Measurements from ENCODE around the gene WTAP. TPM values are rescaled to one million over a fixed set of nuclear protein-coding genes. Genes with fewer than 3 reads are reported as not detected.

Gene WTAP
- polyA plus RNA-seq, 10 donors: 61.7 to 91.7 (median 78.9) TPM

- DNase-seq: no peak
Observed at GRCh38 chr6:159800141-159800865, 73.0 kb downstream of the WTAP start, which contains the start of gene PNLDC1. Gene PNLDC1 (plus strand): TSS chr6:159800276. CDS start chr6:159800308, 32 bp downstream.

GRCh38 chr6:159801935-159802334, 74.6 kb downstream of the WTAP start:
- no peak for DNase-seq

GRCh38 chr6:159804504-159804903, 77.2 kb downstream of the WTAP start:
- no peak for DNase-seq

- DNase-seq: no peak
Observed at GRCh38 chr6:159805440-159806020, 78.2 kb downstream of the WTAP start.

Other genes starting within 250 kb of the WTAP start
- 100 to 1,000 TPM in 4 of 10 donors, 10 to 100 TPM in 6; 69.8 to 107 (median 98.1) TPM for gene SOD2, start 34.3 kb upstream of the WTAP start, polyA plus RNA-seq (ENCODE audit: insufficient read length in 10 of 10)
- gene ACAT2, start 34.5 kb downstream of the WTAP start, polyA plus RNA-seq (ENCODE audit: insufficient read length in 10 of 10): 10 to 100 TPM; 13.1 to 32.0 (median 19.0) TPM
- gene TCP1, start 62.1 kb downstream of the WTAP start, polyA plus RNA-seq (ENCODE audit: insufficient read length in 10 of 10): 100 to 1,000 TPM; 187 to 246 (median 216) TPM
- gene MRPL18, start 63.0 kb downstream of the WTAP start, polyA plus RNA-seq (ENCODE audit: insufficient read length in 10 of 10): 10 to 100 TPM; 59.0 to 76.1 (median 68.8) TPM
- 1 to 10 TPM in 1 of 10 donors, under 1 TPM in 9; 0.08 to 1.1 (median 0.37) TPM for gene PNLDC1, start 72.8 kb downstream of the WTAP start, polyA plus RNA-seq (ENCODE audit: insufficient read length in 10 of 10)
- gene MAS1, start 163.5 kb downstream of the WTAP start, polyA plus RNA-seq (ENCODE audit: insufficient read length in 10 of 10): under 1 TPM; 0.06 to 0.55 (median 0.29) TPM
- 100 to 1,000 TPM; 114 to 143 (median 129) TPM for gene IGF2R, start 241.6 kb downstream of the WTAP start, polyA plus RNA-seq (ENCODE audit: insufficient read length in 10 of 10)

Data from muscle of back (tissue), 11 donors.